Astrocyte (in vitro differentiated cells and primary cell): ENCODE data around the gene RNU7-1. TPM values are rescaled to one million over a fixed set of nuclear protein-coding genes. Genes with fewer than 3 reads are reported as not detected.

Source experiments
- DNase-seq: peaks from one replicate; pipeline ENCODE4 v3.0.0-alpha.2; 2010; ENCODE audit warnings: low read depth
- FAIRE-seq: peaks from 2 replicates; lab custom pipeline; 2011; peaks lifted over from hg19 to GRCh38; lab: Jason Lieb, UNC
- H2AFZ ChIP-seq: 2 replicates; pipeline ENCODE4 v1.6.0; 2012; ENCODE audit warnings: low read depth, low read length, inconsistent platforms
- H3K27ac ChIP-seq: 2 replicates; pipeline ENCODE4 v1.5.1; 2011; ENCODE audit warnings: low read depth, low read length, inconsistent platforms
- H3K27me3 ChIP-seq: 2 replicates; pipeline ENCODE4 v1.6.0; 2011; ENCODE audit warnings: low read length, inconsistent platforms; ENCODE audit not compliant: insufficient read depth
- H3K36me3 ChIP-seq: 2 replicates; pipeline ENCODE4 v1.5.1; 2011; ENCODE audit warnings: low read length, inconsistent platforms; ENCODE audit not compliant: insufficient read depth
- H3K4me1 ChIP-seq: 2 replicates; pipeline ENCODE4 v1.5.1; 2011; ENCODE audit warnings: low read length, inconsistent platforms; ENCODE audit not compliant: insufficient read depth
- H3K4me2 ChIP-seq: 2 replicates; pipeline ENCODE4 v1.6.0; 2012; ENCODE audit warnings: low read length, inconsistent platforms
- H3K4me3 ChIP-seq: 2 replicates; pipeline ENCODE4 v1.5.1; 2011; ENCODE audit warnings: low read depth, mild to moderate bottlenecking, low read length, inconsistent platforms; ENCODE audit not compliant: insufficient read depth
- H3K79me2 ChIP-seq: 2 replicates; pipeline ENCODE4 v1.6.0; 2012; ENCODE audit warnings: mild to moderate bottlenecking, low read length, inconsistent platforms; ENCODE audit not compliant: insufficient read depth
- H3K9ac ChIP-seq: 2 replicates; pipeline ENCODE4 v1.6.0; 2012; ENCODE audit warnings: mild to moderate bottlenecking, low read length, inconsistent platforms
- H3K9me3 ChIP-seq: 2 replicates; pipeline ENCODE4 v1.5.1; 2012; ENCODE audit warnings: low read depth, mild to moderate bottlenecking, low read length, inconsistent platforms; ENCODE audit not compliant: insufficient read depth
- H4K20me1 ChIP-seq: 2 replicates; pipeline ENCODE4 v1.6.0; 2012; ENCODE audit warnings: low read length, inconsistent platforms; ENCODE audit not compliant: insufficient read depth
- H3K27ac Mint-ChIP-seq: one replicate; pipeline ENCODE4 v1.8.0; 2021; ENCODE audit warnings: mild to moderate bottlenecking, mixed read lengths; ENCODE audit not compliant: unreplicated experiment
- H3K27me3 Mint-ChIP-seq: one replicate; pipeline ENCODE4 v1.8.0; 2021; ENCODE audit warnings: low read depth, mixed read lengths; ENCODE audit not compliant: unreplicated experiment
- H3K36me3 Mint-ChIP-seq: one replicate; pipeline ENCODE4 v1.8.0; 2021; ENCODE audit warnings: low read depth, mixed read lengths; ENCODE audit not compliant: unreplicated experiment
- H3K4me1 Mint-ChIP-seq: one replicate; pipeline ENCODE4 v1.8.0; 2021; ENCODE audit warnings: low read depth, mixed read lengths; ENCODE audit not compliant: unreplicated experiment
- H3K4me3 Mint-ChIP-seq: one replicate; pipeline ENCODE4 v1.8.0; 2021; ENCODE audit warnings: mild to moderate bottlenecking, moderate library complexity, mixed read lengths; ENCODE audit not compliant: unreplicated experiment
- H3K9me3 Mint-ChIP-seq: one replicate; pipeline ENCODE4 v1.8.0; 2021; ENCODE audit warnings: mild to moderate bottlenecking, mixed read lengths; ENCODE audit not compliant: unreplicated experiment
- CTCF ChIP-seq: IDR thresholded peaks from 2 replicates; pipeline ENCODE4 v1.5.1; 2011; ENCODE audit warnings: low read depth, mild to moderate bottlenecking, inconsistent platforms, low read length, moderate library complexity; ENCODE audit not compliant: insufficient read depth
- EZH2 ChIP-seq: IDR thresholded peaks from 2 replicates; pipeline ENCODE4 v1.6.1; 2012; ENCODE audit warnings: mild to moderate bottlenecking, low read length, inconsistent platforms; ENCODE audit not compliant: insufficient read depth
- total RNA-seq: library from RNA; stranded (reverse); gene quantifications from 2 replicates; pipeline ENCODE4 v1.2.1, GENCODE V29; 2021

The RNU7-1 gene
- total RNA-seq, 1 donor from 2014 or later = not detected

GRCh38 chr12:6912164-6912935, 31.3 kb upstream of the RNU7-1 start:
- H3K4me1 ChIP-seq = peaks cover 19% of the 10 kb centered on the region
- H3K4me1 Mint-ChIP-seq = peaks cover 12% of the 10 kb centered on the region
- DNase-seq = no peak
- no peak overlapping the region for H2AFZ ChIP-seq
- no peaks in the 10 kb centered on the region for H3K36me3 ChIP-seq
- H3K4me2 ChIP-seq = no peak overlapping the region
- no peaks in the 10 kb centered on the region for H3K9me3 Mint-ChIP-seq
- H3K9ac ChIP-seq = no peak overlapping the region
- no peaks in the 10 kb centered on the region for H3K79me2 ChIP-seq
- H3K27ac Mint-ChIP-seq = no peak overlapping the region
- H3K9me3 ChIP-seq = no peaks in the 10 kb centered on the region
- H3K4me3 ChIP-seq = no peak overlapping the region
- H3K27me3 Mint-ChIP-seq = peaks cover 5% of the 10 kb centered on the region
- H3K4me3 Mint-ChIP-seq = peak overlapping the region; percentile 75
- no peak for FAIRE-seq
- H3K27me3 ChIP-seq = no peaks in the 10 kb centered on the region
- no peak overlapping the region for H3K27ac ChIP-seq
- no peaks in the 10 kb centered on the region for H4K20me1 ChIP-seq
- TF ChIP-seq CTCF (no peak), EZH2 (no peak)
- H3K36me3 Mint-ChIP-seq = peaks cover 3% of the 10 kb centered on the region

DNA sequence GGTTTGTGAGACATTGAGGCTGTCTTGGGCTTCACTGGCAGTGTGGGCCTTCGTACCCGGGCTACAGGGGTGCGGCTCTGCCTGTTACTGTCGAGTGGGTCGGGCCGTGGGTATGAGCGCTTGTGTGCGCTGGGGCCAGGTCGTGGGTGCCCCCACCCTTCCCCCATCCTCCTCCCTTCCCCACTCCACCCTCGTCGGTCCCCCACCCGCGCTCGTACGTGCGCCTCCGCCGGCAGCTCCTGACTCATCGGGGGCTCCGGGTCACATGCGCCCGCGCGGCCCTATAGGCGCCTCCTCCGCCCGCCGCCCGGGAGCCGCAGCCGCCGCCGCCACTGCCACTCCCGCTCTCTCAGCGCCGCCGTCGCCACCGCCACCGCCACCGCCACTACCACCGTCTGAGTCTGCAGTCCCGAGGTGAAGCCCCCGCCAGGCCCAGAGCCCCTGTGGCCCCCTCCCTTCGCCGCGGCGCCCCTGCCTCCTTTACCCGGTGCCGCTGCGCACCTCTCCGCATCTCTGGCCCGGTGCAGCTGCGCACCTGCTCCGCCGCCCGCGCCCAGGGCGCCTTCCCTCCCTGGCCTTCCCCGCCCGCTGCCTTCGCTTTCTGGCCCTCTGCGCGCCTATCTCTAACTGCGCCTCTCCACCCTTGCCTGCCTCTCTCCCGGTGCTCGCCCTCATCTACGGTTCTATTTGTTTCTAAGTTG, 29.2 kb upstream of the RNU7-1 start, which contains the start of gene ENO2:
Gene ENO2, plus strand, starts transcription at position 335 of the 701 bp plus-strand sequence. CDS start 1,253 bp downstream, outside the sequence.
- H3K4me3 Mint-ChIP-seq = peak within 1 kb of the TSS; percentile 89
- peaks cover 5% of the 10 kb centered on the region for H3K27me3 Mint-ChIP-seq
- no peaks in the 10 kb centered on the region for H4K20me1 ChIP-seq
- peaks cover 15% of the 10 kb centered on the region for H3K4me1 Mint-ChIP-seq
- peaks cover 3% of the 10 kb centered on the region for H3K36me3 Mint-ChIP-seq
- peak within 1 kb of the TSS; percentile 1 for H3K27ac ChIP-seq
- H3K4me2 ChIP-seq = peak within 1 kb of the TSS; percentile 97
- no peaks in the 10 kb centered on the region for H3K27me3 ChIP-seq
- DNase-seq (peak; percentile 33), FAIRE-seq (no peak)
- no peaks in the 10 kb centered on the region for H3K9me3 ChIP-seq
- no peaks in the 10 kb centered on the region for H3K9me3 Mint-ChIP-seq
- no peaks in the 10 kb centered on the region for H3K36me3 ChIP-seq
- peak within 1 kb of the TSS; percentile 63 for H3K4me3 ChIP-seq
- H3K27ac Mint-ChIP-seq = peak within 1 kb of the TSS; percentile 87
- TF ChIP-seq EZH2 (no peak), CTCF (no peak)
- H2AFZ ChIP-seq = peak within 1 kb of the TSS; percentile 94
- H3K4me1 ChIP-seq = peaks cover 25% of the 10 kb centered on the region
- peak within 1 kb of the TSS; percentile 75 for H3K9ac ChIP-seq
- H3K79me2 ChIP-seq = no peaks in the 10 kb centered on the region
